Panc1 (cell line): Measurements from ENCODE around the gene WAS. TPM values are rescaled to one million over a fixed set of nuclear protein-coding genes. Genes with fewer than 3 reads are reported as not detected.
A peak's percentile ranks its signal among the peaks of the same experiment; 100 is the strongest.

Source experiments
- ATAC-seq: fragments of 200-7000 bp; cut with Tn5 transposase; 2 replicates; pipeline ENCODE4 v1.9.1; 2020; ENCODE audit warnings: mild to moderate bottlenecking, moderate library complexity
- BruUV-seq: library from RNA; stranded (reverse); fragments of 400-500 nt; replicated peaks from 2 replicates; lab custom pipeline; 2021; lab: Mats Ljungman, UMichigan
- CTCF ChIA-PET: fragments of 300-600 bp; sonication (Branson Sonifier 250); formaldehyde crosslinking; loops from one replicate; lab custom pipeline; 2022; ENCODE audit warnings: antibody characterized with exemption; lab: Charles Lee
- POLR2A ChIA-PET: fragments of 300-600 bp; sonication (Branson Sonifier 250); formaldehyde crosslinking; loops from one replicate; lab custom pipeline; 2022; ENCODE audit warnings: antibody characterized with exemption; lab: Charles Lee
- DNase-seq: peaks from one replicate; pipeline ENCODE4 v3.0.0-alpha.2; 2010; ENCODE audit warnings: low read depth, low spot score
- H3K27ac ChIP-seq: 2 replicates; pipeline ENCODE4 v1.5.1; 2011; ENCODE audit warnings: mild to moderate bottlenecking, low read length, inconsistent platforms
- H3K27me3 ChIP-seq: fragments of 200-500 bp; sonication (Bioruptor generic); 2 replicates; pipeline ENCODE4 v1.6.0; 2014; ENCODE audit warnings: low read length, inconsistent platforms; ENCODE audit not compliant: control insufficient read depth, insufficient read depth
- H3K36me3 ChIP-seq: fragments of 200-500 bp; sonication (Bioruptor generic); 2 replicates; pipeline ENCODE4 v1.5.1; 2014; ENCODE audit warnings: inconsistent platforms, mild to moderate bottlenecking, low read length, moderate library complexity; ENCODE audit not compliant: control insufficient read depth, insufficient read depth
- H3K4me1 ChIP-seq: 2 replicates; pipeline ENCODE4 v1.5.1; 2011; ENCODE audit warnings: inconsistent platforms, mild to moderate bottlenecking, low read length, moderate library complexity; ENCODE audit not compliant: control insufficient read depth, insufficient read depth
- H3K4me3 ChIP-seq, 2 experiments: 2 replicates each; pipeline ENCODE4 v1.5.1; 2011 to 2012; ENCODE audit warnings: low read depth in 2 of 2, low read length in 2 of 2, mild to moderate bottlenecking in 2 of 2, inconsistent platforms in 1 of 2, moderate library complexity in 1 of 2
- H3K9me3 ChIP-seq: fragments of 200-500 bp; sonication (Bioruptor generic); 2 replicates; pipeline ENCODE4 v1.5.1; 2014; ENCODE audit warnings: low read depth, mild to moderate bottlenecking, inconsistent platforms, low read length, moderate library complexity; ENCODE audit not compliant: control insufficient read depth, insufficient read depth
- CTCF ChIP-seq: fragments of 450-650 bp; IDR thresholded peaks from 2 replicates; pipeline ENCODE4 v1.5.1; 2017; ENCODE audit warnings: mild to moderate bottlenecking
- POLR2AphosphoS5 ChIP-seq: IDR thresholded peaks from 2 replicates; pipeline ENCODE4 v1.6.1; 2012; ENCODE audit warnings: mild to moderate bottlenecking, low read depth, low read length, moderate library complexity
- REST ChIP-seq, 2 experiments: IDR thresholded peaks; 2 replicates each; pipeline ENCODE4 v1.6.1; 2011 to 2012; ENCODE audit warnings: low read depth in 2 of 2, control low read depth in 1 of 2, low read length in 1 of 2, mild to moderate bottlenecking in 1 of 2, moderate library complexity in 1 of 2; ENCODE audit not compliant: insufficient read depth in 1 of 2
- SIN3A ChIP-seq: IDR thresholded peaks from 2 replicates; pipeline ENCODE4 v1.6.1; 2012; ENCODE audit warnings: low read depth, mild to moderate bottlenecking, low read length, moderate library complexity, borderline replicate concordance; ENCODE audit not compliant: insufficient read depth
- TCF7L2 ChIP-seq: IDR thresholded peaks from 2 replicates; pipeline ENCODE4 v1.6.1; 2011; ENCODE audit warnings: mild to moderate bottlenecking, low read depth, low read length, inconsistent platforms
- in situ Hi-C: cut with HindIII; loops from 2 replicates; pipeline ENCODE4 v1.10.0; 2016; ENCODE audit warnings: low sequenced_read_pairs, low pct_unique_long_range_greater_than_20kb
- intact Hi-C: fragments of 100-400 bp; cut with micrococcal nuclease; formaldehyde crosslinking; loops from one replicate; pipeline ENCODE4 v1.10.0; 2022; ENCODE audit not compliant: unreplicated experiment
- total RNA-seq: library from RNA; stranded (reverse); gene quantifications from one replicate; pipeline ENCODE4 v1.2.1, GENCODE V29; 2021; ENCODE audit not compliant: unreplicated experiment

The WAS gene
- total RNA-seq, 1 experiment from 2014 or later = 0.82 TPM

- H3K9me3 ChIP-seq = no peaks in the 10 kb centered on the region
- ATAC-seq = no peak
- H3K4me3 ChIP-seq = peak overlapping the region in 1 of 2 experiments; percentile 6; a peak in 1 of 4 replicates
- BruUV-seq = no TSS peak
- ChIA-PET POLR2A (no interaction called here), CTCF (no interaction called here)
- no peaks in the 10 kb centered on the region for H3K27me3 ChIP-seq
- H3K4me1 ChIP-seq = peaks cover 3% of the 10 kb centered on the region; the same call in 1 of the 2 replicates
- in situ Hi-C loops = no loop called here
- intact Hi-C loops = no loop called here
- no peak overlapping the region for H3K27ac ChIP-seq
- H3K36me3 ChIP-seq = no peaks in the 10 kb centered on the region
- DNase-seq = no peak
- TF ChIP-seq REST (IDR thresholded peaks at IDR 0.05; ENCODE audit: insufficient read depth in 1 of 2, low read depth in 2 of 2, low read length in 1 of 2) (no peak), SIN3A (no peak), POLR2AphosphoS5 (no peak), TCF7L2 (no peak), CTCF (no peak)
Observed at GRCh38 chrX:48636776-48637175, 46.8 kb upstream of the WAS start.

GRCh38 chrX:48645669-48646068, 37.9 kb upstream of the WAS start:
- intact Hi-C loops (no loop called here), in situ Hi-C loops (no loop called here)
- TF ChIP-seq SIN3A (no peak), CTCF (no peak), POLR2AphosphoS5 (no peak)
- no peaks in the 10 kb centered on the region for H3K4me1 ChIP-seq
- DNase-seq (no peak), ATAC-seq (no peak)
- no peak overlapping the region for H3K27ac ChIP-seq
- H3K4me3 ChIP-seq = no peak overlapping the region
- CTCF ChIA-PET = no interaction called here
- H3K9me3 ChIP-seq = no peaks in the 10 kb centered on the region
- H3K36me3 ChIP-seq = no peaks in the 10 kb centered on the region
- H3K27me3 ChIP-seq = no peaks in the 10 kb centered on the region
- POLR2A ChIA-PET = no interaction called here
- no TSS peak for BruUV-seq
